ENCODE measurements around the gene LAMP1.
"Not testable (repeated sequence)": the region's sequence is repeated elsewhere in the genome, so short reads cannot be mapped to it uniquely, and the experiment has no call there.

LAMP1 gene

GRCh38 chr13:113295776-113296175 lies 1.3 kb upstream of the LAMP1 start:
- in situ Hi-C loops (cut with HindIII; ENCODE audit: low sequenced_read_pairs) = no loop called here

- in situ Hi-C loops (cut with HindIII; ENCODE audit: low sequenced_read_pairs) = no loop called here
Measured at GRCh38 chr13:113297370-113298042, 467 bp downstream of the LAMP1 start.

- in situ Hi-C loops (cut with HindIII; ENCODE audit: low sequenced_read_pairs) = no loop called here
Measured at GRCh38 chr13:113298043-113298945, 1.3 kb downstream of the LAMP1 start.

- in situ Hi-C loops (cut with HindIII; ENCODE audit: low sequenced_read_pairs) = no loop called here
Measured at GRCh38 chr13:113299951-113300350, 2.9 kb downstream of the LAMP1 start.

GRCh38 chr13:113302986-113303385 lies 5.9 kb downstream of the LAMP1 start:
- in situ Hi-C loops (cut with HindIII; ENCODE audit: low sequenced_read_pairs) = no loop called here

GRCh38 chr13:113304121-113304520 lies 7.1 kb downstream of the LAMP1 start:
- in situ Hi-C loops (cut with HindIII; ENCODE audit: low sequenced_read_pairs) = no loop called here

GRCh38 chr13:113305208-113305607 lies 8.2 kb downstream of the LAMP1 start:
- in situ Hi-C loops (cut with HindIII; ENCODE audit: low sequenced_read_pairs) = no loop called here

- in situ Hi-C loops (cut with HindIII; ENCODE audit: low sequenced_read_pairs) = no loop called here
Measured at GRCh38 chr13:113307491-113307890, 10.5 kb downstream of the LAMP1 start.

- in situ Hi-C loops (cut with HindIII; ENCODE audit: low sequenced_read_pairs) = no loop called here
Measured at GRCh38 chr13:113309473-113309872, 12.4 kb downstream of the LAMP1 start.

- in situ Hi-C loops (cut with HindIII; ENCODE audit: low sequenced_read_pairs) = not testable (repeated sequence)
Measured at GRCh38 chr13:113314112-113314511, 17.1 kb downstream of the LAMP1 start.

GRCh38 chr13:113314895-113315470 lies 17.9 kb downstream of the LAMP1 start:
- in situ Hi-C loops (cut with HindIII; ENCODE audit: low sequenced_read_pairs) = not testable (repeated sequence)

GRCh38 chr13:113315992-113316391 lies 19.0 kb downstream of the LAMP1 start:
- in situ Hi-C loops (cut with HindIII; ENCODE audit: low sequenced_read_pairs) = no loop called here

- in situ Hi-C loops (cut with HindIII; ENCODE audit: low sequenced_read_pairs) = no loop called here
Measured at GRCh38 chr13:113317031-113317430, 20.0 kb downstream of the LAMP1 start.

GRCh38 chr13:113318956-113319355 lies 21.9 kb downstream of the LAMP1 start:
- in situ Hi-C loops (cut with HindIII; ENCODE audit: low sequenced_read_pairs) = no loop called here

- in situ Hi-C loops (cut with HindIII; ENCODE audit: low sequenced_read_pairs) = no loop called here
Measured at GRCh38 chr13:113319371-113319770, 22.3 kb downstream of the LAMP1 start.

GRCh38 chr13:113320226-113320875 lies 23.3 kb downstream of the LAMP1 start:
- in situ Hi-C loops (cut with HindIII; ENCODE audit: low sequenced_read_pairs) = no loop called here

- in situ Hi-C loops (cut with HindIII; ENCODE audit: low sequenced_read_pairs) = no loop called here
Measured at GRCh38 chr13:113321546-113321945, 24.5 kb downstream of the LAMP1 start.

- in situ Hi-C loops (cut with HindIII; ENCODE audit: low sequenced_read_pairs) = no loop called here
Measured at GRCh38 chr13:113322043-113322461, 25.0 kb downstream of the LAMP1 start.

- in situ Hi-C loops (cut with HindIII; ENCODE audit: low sequenced_read_pairs) = no loop called here
Measured at GRCh38 chr13:113322890-113323651, 26.0 kb downstream of the LAMP1 start.

GRCh38 chr13:113323869-113324268 lies 26.8 kb downstream of the LAMP1 start:
- in situ Hi-C loops (cut with HindIII; ENCODE audit: low sequenced_read_pairs) = no loop called here
